SK-N-SH treated with all-trans-retinoic acid at 6 μM for 48 hours (cell line): Measurements from ENCODE around the gene DNAJC10.
"Not testable (repeated sequence)": the region's sequence is repeated elsewhere in the genome, so short reads cannot be mapped to it uniquely, and the experiment has no call there.

Experiments used
- ATAC-seq: fragments of 200-7000 bp; cut with Tn5 transposase; 3 replicates; pipeline ENCODE4 v1.9.1; 2020; ENCODE audit warnings: mild to moderate bottlenecking, moderate library complexity
- ARNTL ChIP-seq: fragments of 450-650 bp; formaldehyde crosslinking; IDR thresholded peaks from 2 replicates; pipeline ENCODE4 v1.5.0; 2020; ENCODE audit warnings: low read depth, mild to moderate bottlenecking, moderate library complexity, borderline replicate concordance
- BACH2 ChIP-seq: fragments of 250-450 bp; sonication (Bioruptor Pico); IDR thresholded peaks from 2 replicates; pipeline ENCODE4 v1.9.0; 2021; ENCODE audit warnings: mild to moderate bottlenecking, borderline replicate concordance
- CREB5 ChIP-seq: fragments of 250-450 bp; sonication (Bioruptor Pico); IDR thresholded peaks from 2 replicates; pipeline ENCODE4 v1.5.1; 2020; ENCODE audit warnings: low read depth, mild to moderate bottlenecking, moderate library complexity
- CSDC2 ChIP-seq: fragments of 250-450 bp; sonication (Bioruptor Pico); IDR thresholded peaks from 2 replicates; pipeline ENCODE4 v1.5.0; 2020; ENCODE audit warnings: mild to moderate bottlenecking, moderate library complexity
- CSRNP3 ChIP-seq: fragments of 250-450 bp; sonication (Bioruptor Pico); IDR thresholded peaks from 2 replicates; pipeline ENCODE4 v1.5.1; 2021; ENCODE audit warnings: mild to moderate bottlenecking, moderate library complexity
- GLIS3 ChIP-seq: fragments of 250-450 bp; sonication (Bioruptor Pico); IDR thresholded peaks from 2 replicates; pipeline ENCODE4 v1.5.0; 2020; ENCODE audit warnings: mild to moderate bottlenecking, moderate library complexity
- ISL1 ChIP-seq: fragments of 250-450 bp; sonication (Bioruptor Pico); IDR thresholded peaks from 2 replicates; pipeline ENCODE4 v2.1.2; 2022; ENCODE audit warnings: mild to moderate bottlenecking, moderate library complexity
- OSR1 ChIP-seq: fragments of 250-450 bp; sonication (Bioruptor Pico); IDR thresholded peaks from 2 replicates; pipeline ENCODE4 v1.8.0; 2022; ENCODE audit warnings: moderate library complexity, mild to moderate bottlenecking, inconsistent platforms
- PATZ1 ChIP-seq: fragments of 250-450 bp; sonication (Bioruptor Pico); IDR thresholded peaks from 2 replicates; pipeline ENCODE4 v1.8.0; 2020; ENCODE audit warnings: mild to moderate bottlenecking, moderate library complexity, borderline replicate concordance
- POU6F1 ChIP-seq: fragments of 250-450 bp; sonication (Bioruptor Pico); IDR thresholded peaks from 2 replicates; pipeline ENCODE4 v1.8.0; 2021; ENCODE audit warnings: low read depth, mild to moderate bottlenecking, moderate library complexity, borderline replicate concordance
- PPARA ChIP-seq: fragments of 250-450 bp; sonication (Bioruptor Pico); IDR thresholded peaks from 2 replicates; pipeline ENCODE4 v1.5.0; 2020; ENCODE audit warnings: mild to moderate bottlenecking, borderline replicate concordance
- RARB ChIP-seq: fragments of 250-450 bp; sonication (Bioruptor Pico); IDR thresholded peaks from 2 replicates; pipeline ENCODE4 v1.8.0; 2021; ENCODE audit warnings: mild to moderate bottlenecking, moderate library complexity
- SNAI2 ChIP-seq: fragments of 250-450 bp; sonication (Bioruptor Pico); IDR thresholded peaks from 2 replicates; pipeline ENCODE4 v1.5.0; 2020; ENCODE audit warnings: mild to moderate bottlenecking, moderate library complexity
- TCF4 ChIP-seq: fragments of 250-450 bp; sonication (Bioruptor Pico); IDR thresholded peaks from 2 replicates; pipeline ENCODE4 v1.8.0; 2021; ENCODE audit warnings: mild to moderate bottlenecking, moderate library complexity, borderline replicate concordance
- TOX ChIP-seq: fragments of 250-450 bp; sonication (Bioruptor Pico); IDR thresholded peaks from 2 replicates; pipeline ENCODE4 v1.8.0; 2021; ENCODE audit warnings: mild to moderate bottlenecking, moderate library complexity, borderline replicate concordance
- TSHZ2 ChIP-seq: fragments of 250-450 bp; sonication (Bioruptor Pico); IDR thresholded peaks from 2 replicates; pipeline ENCODE4 v1.5.0; 2020; ENCODE audit warnings: mild to moderate bottlenecking, moderate library complexity
- ZC3H10 ChIP-seq: fragments of 250-450 bp; sonication (Bioruptor Pico); IDR thresholded peaks from 2 replicates; pipeline ENCODE4 v1.5.1; 2021; ENCODE audit warnings: mild to moderate bottlenecking, moderate library complexity
- ZFP3 ChIP-seq: fragments of 250-450 bp; sonication (Bioruptor Pico); IDR thresholded peaks from 2 replicates; pipeline ENCODE4 v1.5.0; 2020; ENCODE audit warnings: mild to moderate bottlenecking, moderate library complexity
- ZNF565 ChIP-seq: fragments of 450-650 bp; formaldehyde crosslinking; conservative IDR thresholded peaks from 2 replicates; pipeline ENCODE4 v1.5.0; 2020; ENCODE audit warnings: low read depth, mild to moderate bottlenecking, moderate library complexity
- ZNF70 ChIP-seq: fragments of 450-650 bp; formaldehyde crosslinking; IDR thresholded peaks from 2 replicates; pipeline ENCODE4 v1.5.0; 2020; ENCODE audit warnings: mild to moderate bottlenecking, moderate library complexity
- ZNF8 ChIP-seq: fragments of 450-650 bp; formaldehyde crosslinking; IDR thresholded peaks from 2 replicates; pipeline ENCODE4 v1.5.0; 2020; ENCODE audit warnings: mild to moderate bottlenecking, moderate library complexity

DNAJC10 gene

GRCh38 chr2:182685559-182685958, 30.5 kb upstream of the DNAJC10 start:
- TF ChIP-seq CSRNP3 (CRISPR knock-in tag) (no peak), CREB5 (CRISPR knock-in tag) (no peak), SNAI2 (CRISPR knock-in tag) (no peak), POU6F1 (CRISPR knock-in tag) (no peak), ZFP3 (CRISPR knock-in tag) (no peak), CSDC2 (no peak), PATZ1 (no peak), RARB (CRISPR knock-in tag) (no peak), ISL1 (CRISPR knock-in tag) (no peak), ZNF70 (CRISPR knock-in tag) (no peak)
- TF ChIP-seq, all 23 proteins: peak for 0
- ATAC-seq = no peak

GRCh38 chr2:182686763-182687162, 29.3 kb upstream of the DNAJC10 start:
- ATAC-seq = not testable (repeated sequence)

- TF ChIP-seq ZC3H10 (CRISPR knock-in tag) (no peak), TCF4 (no peak), CSDC2 (no peak), PPARA (CRISPR knock-in tag) (no peak), TOX (no peak), ARNTL (no peak)
- ATAC-seq = no peak
Observed at GRCh38 chr2:182694189-182694588, 21.9 kb upstream of the DNAJC10 start.

GRCh38 chr2:182695776-182696175, 20.3 kb upstream of the DNAJC10 start:
- TF ChIP-seq ARNTL (no peak), ZFP3 (CRISPR knock-in tag) (no peak), ZNF565 (CRISPR knock-in tag) (no peak), PATZ1 (no peak), TSHZ2 (no peak), ZNF70 (CRISPR knock-in tag) (no peak), ZNF8 (CRISPR knock-in tag) (no peak), RARB (CRISPR knock-in tag) (no peak), CSRNP3 (CRISPR knock-in tag) (no peak), OSR1 (CRISPR knock-in tag) (no peak), BACH2 (CRISPR knock-in tag) (no peak), TOX (no peak), PPARA (CRISPR knock-in tag) (no peak), GLIS3 (CRISPR knock-in tag) (no peak)
- ATAC-seq = no peak
